Measurements from ENCODE around the gene LGALSL.

The LGALSL gene

GRCh38 chr2:64501946-64502345 lies 48.0 kb downstream of the LGALSL start:
- H3K79me2 ChIP-seq, result no peaks in the 10 kb centered on the region
- no peak overlapping the region for H3K4me3 ChIP-seq (ENCODE audit: low read depth, low read length)
- no peaks in the 10 kb centered on the region for H3K4me1 ChIP-seq
- H3K36me3 ChIP-seq (ENCODE audit: control insufficient read depth, insufficient read depth, low read length), result no peaks in the 10 kb centered on the region
- no peak overlapping the region for H3K4me2 ChIP-seq (ENCODE audit: low read length)
- H2AFZ ChIP-seq, result no peak overlapping the region
- H3K27me3 ChIP-seq (ENCODE audit: control insufficient read depth, insufficient read depth, low read length), result no peaks in the 10 kb centered on the region
- H3K9ac ChIP-seq, result no peak overlapping the region
- no peak overlapping the region for H3K27ac ChIP-seq
- no peaks in the 10 kb centered on the region for H3K9me3 ChIP-seq (ENCODE audit: control insufficient read depth, low read length)
- no peak for TF ChIP-seq CTCF (IDR thresholded peaks at IDR 0.05)

GRCh38 chr2:64502860-64503259 lies 48.9 kb downstream of the LGALSL start:
- Histone ChIP-seq H3K4me3 (ENCODE audit: low read depth, low read length) (no peak overlapping the region), H3K79me2 (no peaks in the 10 kb centered on the region), H3K27me3 (ENCODE audit: control insufficient read depth, insufficient read depth, low read length) (no peaks in the 10 kb centered on the region), H3K9ac (no peak overlapping the region), H3K27ac (no peak overlapping the region), H3K4me2 (ENCODE audit: low read length) (no peak overlapping the region), H3K9me3 (ENCODE audit: control insufficient read depth, low read length) (no peaks in the 10 kb centered on the region), H3K4me1 (no peaks in the 10 kb centered on the region), H2AFZ (no peak overlapping the region), H3K36me3 (ENCODE audit: control insufficient read depth, insufficient read depth, low read length) (no peaks in the 10 kb centered on the region)
- TF ChIP-seq CTCF (IDR thresholded peaks at IDR 0.05), result no peak

- Histone ChIP-seq H2AFZ (no peak overlapping the region), H3K36me3 (ENCODE audit: control insufficient read depth, insufficient read depth, low read length) (no peaks in the 10 kb centered on the region), H3K9me3 (ENCODE audit: control insufficient read depth, low read length) (no peaks in the 10 kb centered on the region), H3K79me2 (no peaks in the 10 kb centered on the region), H3K9ac (no peak overlapping the region), H3K4me2 (ENCODE audit: low read length) (no peak overlapping the region), H3K4me1 (no peaks in the 10 kb centered on the region), H3K4me3 (ENCODE audit: low read depth, low read length) (no peak overlapping the region), H3K27ac (no peak overlapping the region), H3K27me3 (ENCODE audit: control insufficient read depth, insufficient read depth, low read length) (no peaks in the 10 kb centered on the region)
- no peak for TF ChIP-seq CTCF (IDR thresholded peaks at IDR 0.05)
Observed at GRCh38 chr2:64504774-64505720, 51.1 kb downstream of the LGALSL start.

- no peak overlapping the region for H3K4me3 ChIP-seq (ENCODE audit: low read depth, low read length)
- no peaks in the 10 kb centered on the region for H3K79me2 ChIP-seq
- H3K4me2 ChIP-seq (ENCODE audit: low read length), result no peak overlapping the region
- no peak overlapping the region for H3K27ac ChIP-seq
- no peak overlapping the region for H2AFZ ChIP-seq
- H3K9ac ChIP-seq, result no peak overlapping the region
- no peaks in the 10 kb centered on the region for H3K36me3 ChIP-seq (ENCODE audit: control insufficient read depth, insufficient read depth, low read length)
- H3K27me3 ChIP-seq (ENCODE audit: control insufficient read depth, insufficient read depth, low read length), result no peaks in the 10 kb centered on the region
- TF ChIP-seq CTCF (IDR thresholded peaks at IDR 0.05), result no peak
- H3K4me1 ChIP-seq, result no peaks in the 10 kb centered on the region
- no peaks in the 10 kb centered on the region for H3K9me3 ChIP-seq (ENCODE audit: control insufficient read depth, low read length)
Observed at GRCh38 chr2:64506686-64507085, 52.7 kb downstream of the LGALSL start.
